Testis (tissue), 2 donors: Measurements from ENCODE around the gene PUM2.
"Not testable (repeated sequence)": the region's sequence is repeated elsewhere in the genome, so short reads cannot be mapped to it uniquely, and the experiment has no call there.

Source experiments
- POLR2A ChIP-seq: fragments of 450-650 bp; IDR thresholded peaks from one replicate; pipeline ENCODE4 v1.6.1; 2017; ENCODE audit warnings: antibody characterized with exemption, mild to moderate bottlenecking, moderate library complexity
- TF ChIP-seq, protein P1 (sequence below), 3 experiments: fragments of 450-650 bp in 2 of 3; fragments of 200-600 bp in 1 of 3; sonication (generic) in 1 of 3; IDR thresholded peaks; one replicate each; pipeline ENCODE4 v1.5.1; 2016 to 2019; ENCODE audit warnings: antibody characterized with exemption in 3 of 3, mild to moderate bottlenecking in 2 of 3, moderate library complexity in 1 of 3

GRCh38 chr2:20243637-20244036 is 107.0 kb downstream of the PUM2 start:
- TF ChIP-seq, protein P1, sequence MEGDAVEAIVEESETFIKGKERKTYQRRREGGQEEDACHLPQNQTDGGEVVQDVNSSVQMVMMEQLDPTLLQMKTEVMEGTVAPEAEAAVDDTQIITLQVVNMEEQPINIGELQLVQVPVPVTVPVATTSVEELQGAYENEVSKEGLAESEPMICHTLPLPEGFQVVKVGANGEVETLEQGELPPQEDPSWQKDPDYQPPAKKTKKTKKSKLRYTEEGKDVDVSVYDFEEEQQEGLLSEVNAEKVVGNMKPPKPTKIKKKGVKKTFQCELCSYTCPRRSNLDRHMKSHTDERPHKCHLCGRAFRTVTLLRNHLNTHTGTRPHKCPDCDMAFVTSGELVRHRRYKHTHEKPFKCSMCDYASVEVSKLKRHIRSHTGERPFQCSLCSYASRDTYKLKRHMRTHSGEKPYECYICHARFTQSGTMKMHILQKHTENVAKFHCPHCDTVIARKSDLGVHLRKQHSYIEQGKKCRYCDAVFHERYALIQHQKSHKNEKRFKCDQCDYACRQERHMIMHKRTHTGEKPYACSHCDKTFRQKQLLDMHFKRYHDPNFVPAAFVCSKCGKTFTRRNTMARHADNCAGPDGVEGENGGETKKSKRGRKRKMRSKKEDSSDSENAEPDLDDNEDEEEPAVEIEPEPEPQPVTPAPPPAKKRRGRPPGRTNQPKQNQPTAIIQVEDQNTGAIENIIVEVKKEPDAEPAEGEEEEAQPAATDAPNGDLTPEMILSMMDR (IDR thresholded peaks at IDR 0.05) = not testable (repeated sequence)
- TF ChIP-seq POLR2A = not testable (repeated sequence)
